NB4 (cell line): ENCODE measurements around the gene TRABD2B.

ENCODE experiments used
- MYC ChIP-seq: IDR thresholded peaks from 2 replicates; pipeline ENCODE4 v1.6.1; 2011; ENCODE audit warnings: low read depth, low read length
- POLR2A ChIP-seq: IDR thresholded peaks from 2 replicates; pipeline ENCODE4 v1.6.1; 2011; ENCODE audit warnings: mild to moderate bottlenecking; ENCODE audit not compliant: insufficient read length; ENCODE audit errors: extremely low read depth
- TF ChIP-seq, protein P1 (sequence below): IDR thresholded peaks from one replicate; pipeline ENCODE4 v1.5.1; 2012; ENCODE audit warnings: low read depth, low read length
- TF ChIP-seq, protein P2 (sequence below): IDR thresholded peaks from 2 replicates; pipeline ENCODE4 v1.6.1; 2011; ENCODE audit warnings: low read depth, low read length

GRCh38 chr1:47839433-47839760, 157.8 kb downstream of the TRABD2B start:
- TF ChIP-seq, protein P1, sequence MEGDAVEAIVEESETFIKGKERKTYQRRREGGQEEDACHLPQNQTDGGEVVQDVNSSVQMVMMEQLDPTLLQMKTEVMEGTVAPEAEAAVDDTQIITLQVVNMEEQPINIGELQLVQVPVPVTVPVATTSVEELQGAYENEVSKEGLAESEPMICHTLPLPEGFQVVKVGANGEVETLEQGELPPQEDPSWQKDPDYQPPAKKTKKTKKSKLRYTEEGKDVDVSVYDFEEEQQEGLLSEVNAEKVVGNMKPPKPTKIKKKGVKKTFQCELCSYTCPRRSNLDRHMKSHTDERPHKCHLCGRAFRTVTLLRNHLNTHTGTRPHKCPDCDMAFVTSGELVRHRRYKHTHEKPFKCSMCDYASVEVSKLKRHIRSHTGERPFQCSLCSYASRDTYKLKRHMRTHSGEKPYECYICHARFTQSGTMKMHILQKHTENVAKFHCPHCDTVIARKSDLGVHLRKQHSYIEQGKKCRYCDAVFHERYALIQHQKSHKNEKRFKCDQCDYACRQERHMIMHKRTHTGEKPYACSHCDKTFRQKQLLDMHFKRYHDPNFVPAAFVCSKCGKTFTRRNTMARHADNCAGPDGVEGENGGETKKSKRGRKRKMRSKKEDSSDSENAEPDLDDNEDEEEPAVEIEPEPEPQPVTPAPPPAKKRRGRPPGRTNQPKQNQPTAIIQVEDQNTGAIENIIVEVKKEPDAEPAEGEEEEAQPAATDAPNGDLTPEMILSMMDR = no peak
- TF ChIP-seq POLR2A (no peak), MYC (no peak)
- TF ChIP-seq, protein P2, sequence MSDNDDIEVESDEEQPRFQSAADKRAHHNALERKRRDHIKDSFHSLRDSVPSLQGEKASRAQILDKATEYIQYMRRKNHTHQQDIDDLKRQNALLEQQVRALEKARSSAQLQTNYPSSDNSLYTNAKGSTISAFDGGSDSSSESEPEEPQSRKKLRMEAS = no peak
